Pancreas (tissue), 10 donors: Measurements from ENCODE around the gene ASB16. TPM values are rescaled to one million over a fixed set of nuclear protein-coding genes. Genes with fewer than 3 reads are reported as not detected.

Experiments
- ATAC-seq, 4 donors: fragments of 200-7000 bp; cut with Tn5 transposase; one replicate each; pipeline versions ENCODE4 v1.8.0 to v1.9.1; 2020; ENCODE audit warnings: mild to moderate bottlenecking in 4 of 4, moderate library complexity in 4 of 4
- DNase-seq, 6 donors: peaks; one replicate each; pipeline ENCODE4 v3.0.0-alpha.2; 2020
- FAIRE-seq: peaks from 2 replicates; lab custom pipeline; 2012; peaks lifted over from hg19 to GRCh38; lab: Jason Lieb, UNC
- H3K27ac ChIP-seq, 4 donors: fragments of 200-600 bp; sonication (generic); 1 replicate in 3 of 4; 2 replicates in 1 of 4; pipeline versions ENCODE4 v1.5.0 to v1.8.0; 2020
- H3K27me3 ChIP-seq, 4 donors: fragments of 200-600 bp; one replicate each; pipeline ENCODE4 v1.8.0; 2021
- H3K36me3 ChIP-seq, 3 donors: fragments of 200-600 bp; sonication (generic) in 1 of 3; one replicate each; pipeline versions ENCODE4 v1.5.0 to v1.8.0; 2020 to 2021
- H3K4me1 ChIP-seq, 3 donors: fragments of 200-600 bp; one replicate each; pipeline ENCODE4 v1.8.0; 2021
- H3K4me3 ChIP-seq, 4 donors: fragments of 200-600 bp; sonication (generic) in 2 of 4; one replicate each; pipeline versions ENCODE4 v1.5.0 to v1.8.0; 2020 to 2021
- H3K9me3 ChIP-seq, 4 donors: fragments of 200-600 bp; one replicate each; pipeline ENCODE4 v1.8.0; 2021
- WGBS, 2 donors: extraction: QIAGEN DNeasy Blood & Tissue Kit; methylation state at CpG; one replicate each; pipeline ENCODE4 v1.1.7; 2013; 5-methylcytosine and 5-hydroxymethylcytosine counted together
- intact Hi-C, 3 donors: fragments of 100-400 bp; cut with DNase I; formaldehyde crosslinking; loops; one replicate each; pipeline versions ENCODE4 v1.11.1 to v1.14.2; 2022
- polyA plus RNA-seq, 2 donors: library from polyadenylated mRNA; stranded (reverse); fragments of 200-250 nt; gene quantifications; one replicate each; pipeline ENCODE4 v1.2.3, GENCODE V29; 2013
- total RNA-seq, 6 donors: library from RNA; stranded (reverse); fragmentation: NEBNext Ultra II Directional in 4 of 6; extraction: Animal tissue kit (Norgen Biotek cat#: 25700) in 4 of 6; gene quantifications; one replicate each; pipeline versions ENCODE4 v1.2.1 to v1.2.4, GENCODE V29; 2021 to 2023
- TF ChIP-seq, protein P1 (sequence below), 4 donors: fragments of 200-600 bp; sonication (generic) in 3 of 4; IDR thresholded peaks; one replicate each; pipeline versions ENCODE4 v1.5.0 to v1.8.0; 2021; ENCODE audit warnings: antibody characterized with exemption in 4 of 4
- donor health status: healthy with polysubstance abuse.
- donor health status: DM: no; HTN: no; CAD: no; lungs with moderate emphysema.
- donor health status: DM: no; HTN: no; CAD: no.
- donor health status: control.
- donor health status: control.
- donor health status: Bipolar disorder and iron deficiency.
- donor health status: DM: yes; HTN: yes; CAD: no.
- donor health status: DM: no; HTN: no; CAD: no.
- donor health status: DM: no; HTN: no; CAD: no.
- donor health status: DM: yes; HTN: yes; CAD: no.

The ASB16 gene
- total and polyA plus RNA-seq, 8 donors: 1.1 to 3.9 (median 2.3) TPM

DNA sequence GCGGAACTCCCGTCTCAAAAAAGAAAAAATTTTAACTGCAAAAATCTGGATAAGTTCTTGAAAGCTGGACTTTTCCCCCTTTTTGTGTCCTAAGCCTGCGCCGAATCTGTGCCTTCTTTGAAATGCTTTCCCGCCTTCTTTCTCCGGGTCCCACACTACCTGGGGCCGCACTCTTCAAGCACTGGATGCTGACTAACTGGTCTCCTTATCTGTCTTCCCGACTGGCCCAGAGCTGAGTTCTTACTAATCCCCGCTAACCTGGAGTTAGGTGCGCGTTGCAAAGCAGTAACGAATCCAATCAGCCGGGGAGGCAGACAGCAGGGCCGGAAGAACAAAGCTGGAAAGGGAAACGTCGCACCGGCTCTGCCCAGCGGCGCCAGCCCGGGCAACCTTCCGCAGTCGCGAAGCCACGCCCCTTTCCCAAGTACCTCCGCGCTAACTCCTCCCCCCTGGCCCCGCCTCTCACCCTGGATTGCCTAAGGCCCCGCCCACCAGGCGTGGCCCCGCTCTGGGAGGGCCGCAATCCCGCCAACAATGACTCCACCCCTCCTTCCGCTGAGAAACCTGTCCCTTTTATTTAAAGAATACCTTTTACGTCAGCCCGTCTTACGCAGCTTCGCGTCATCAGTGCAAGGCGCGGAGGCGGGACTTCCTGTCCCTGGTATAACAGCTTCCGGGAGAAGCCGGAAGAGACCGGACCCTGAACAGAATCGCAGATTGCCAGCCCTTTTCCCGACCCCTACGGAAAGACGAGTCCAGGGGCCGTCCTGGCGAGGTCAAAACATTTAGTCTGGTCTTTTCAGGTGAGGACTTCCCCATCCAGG is 16.0 kb downstream of the ASB16 start, which contains the start of gene TMUB2:
TMUB2 (plus strand) TSS at position 666 of the 824 bp plus-strand sequence. CDS start 737 bp downstream, outside the sequence.
- TF ChIP-seq, protein P1, sequence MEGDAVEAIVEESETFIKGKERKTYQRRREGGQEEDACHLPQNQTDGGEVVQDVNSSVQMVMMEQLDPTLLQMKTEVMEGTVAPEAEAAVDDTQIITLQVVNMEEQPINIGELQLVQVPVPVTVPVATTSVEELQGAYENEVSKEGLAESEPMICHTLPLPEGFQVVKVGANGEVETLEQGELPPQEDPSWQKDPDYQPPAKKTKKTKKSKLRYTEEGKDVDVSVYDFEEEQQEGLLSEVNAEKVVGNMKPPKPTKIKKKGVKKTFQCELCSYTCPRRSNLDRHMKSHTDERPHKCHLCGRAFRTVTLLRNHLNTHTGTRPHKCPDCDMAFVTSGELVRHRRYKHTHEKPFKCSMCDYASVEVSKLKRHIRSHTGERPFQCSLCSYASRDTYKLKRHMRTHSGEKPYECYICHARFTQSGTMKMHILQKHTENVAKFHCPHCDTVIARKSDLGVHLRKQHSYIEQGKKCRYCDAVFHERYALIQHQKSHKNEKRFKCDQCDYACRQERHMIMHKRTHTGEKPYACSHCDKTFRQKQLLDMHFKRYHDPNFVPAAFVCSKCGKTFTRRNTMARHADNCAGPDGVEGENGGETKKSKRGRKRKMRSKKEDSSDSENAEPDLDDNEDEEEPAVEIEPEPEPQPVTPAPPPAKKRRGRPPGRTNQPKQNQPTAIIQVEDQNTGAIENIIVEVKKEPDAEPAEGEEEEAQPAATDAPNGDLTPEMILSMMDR (IDR thresholded peaks at IDR 0.05): no peak
- 0% methylated on average over 46 to 50 of the region's 50 CpGs for WGBS, 2 donors

DNA sequence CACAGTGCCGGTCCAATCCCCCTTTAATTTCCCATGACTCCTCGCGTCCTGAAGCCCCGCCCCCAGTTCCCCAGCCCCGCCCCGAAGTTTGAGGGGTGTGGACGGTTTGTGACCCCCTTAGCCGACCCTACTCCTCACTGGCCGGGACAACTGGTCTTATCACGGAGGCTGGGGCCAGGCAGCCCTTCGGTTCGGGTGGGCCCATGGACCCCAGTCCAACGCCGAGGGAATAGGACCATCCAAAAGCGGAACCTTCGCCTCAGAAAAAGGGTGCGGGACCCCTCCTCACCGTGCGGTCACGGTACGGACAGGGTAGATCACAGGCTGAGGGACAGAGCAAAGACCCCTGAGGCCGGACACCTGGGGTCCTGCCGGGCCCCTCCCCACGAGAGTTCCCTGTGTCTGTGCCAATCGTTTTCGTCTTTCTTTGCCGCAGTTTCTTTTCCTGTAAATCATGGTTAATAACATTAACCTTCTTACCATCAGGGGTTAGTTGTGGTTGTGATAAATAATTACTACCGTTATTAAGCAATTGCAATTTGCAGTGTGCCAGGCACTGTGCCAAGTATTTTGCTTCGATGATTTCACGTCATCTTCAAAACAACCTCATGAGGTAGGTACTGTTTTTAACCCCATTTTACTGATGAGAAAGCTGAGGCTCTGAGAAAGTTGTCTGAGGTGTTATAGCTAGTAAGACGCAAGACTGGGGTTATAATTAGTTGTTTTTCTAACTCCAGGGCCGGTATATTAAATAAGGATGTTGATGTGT is 16.8 kb downstream of the ASB16 start:
- Histone ChIP-seq H3K4me3 (peak overlapping the region; percentile 57 to 78 (median 66)), H3K27me3 (no peaks in the 10 kb centered on the region), H3K27ac (peak overlapping the region; percentile 92 to 99 (median 94)), H3K9me3 (no peaks in the 10 kb centered on the region), H3K4me1 (peaks cover 0 to 24% (median 7%) of the 10 kb centered on the region in 3 donors), H3K36me3 (no peaks in the 10 kb centered on the region)
- ATAC-seq (peak; percentile 51 to 73 (median 68)), FAIRE-seq (no peak), DNase-seq (peak in 2 of 6 donors; percentile 54 to 84)
- intact Hi-C loops: no loop called here
- TF ChIP-seq, protein P1 (IDR thresholded peaks at IDR 0.05): no peak
- WGBS, 2 donors: 2 to 3% methylated on average over 32 of the region's 32 CpGs

More for the DNA sequence above, 16.0 kb downstream of the ASB16 start, which contains the start of gene TMUB2:
- ATAC-seq (peak; percentile 90 to 98 (median 94)), FAIRE-seq (peak; percentile 98), DNase-seq (peak; percentile 99 to 100 (median 99))
- Histone ChIP-seq H3K4me3 (peak within 1 kb of the TSS; percentile 65 to 78 (median 70)), H3K4me1 (peaks cover 0 to 24% (median 7%) of the 10 kb centered on the region in 3 donors), H3K27me3 (no peaks in the 10 kb centered on the region), H3K36me3 (no peaks in the 10 kb centered on the region), H3K9me3 (no peaks in the 10 kb centered on the region), H3K27ac (peak within 1 kb of the TSS; percentile 92 to 99 (median 94))
- intact Hi-C loops: no loop called here

DNA sequence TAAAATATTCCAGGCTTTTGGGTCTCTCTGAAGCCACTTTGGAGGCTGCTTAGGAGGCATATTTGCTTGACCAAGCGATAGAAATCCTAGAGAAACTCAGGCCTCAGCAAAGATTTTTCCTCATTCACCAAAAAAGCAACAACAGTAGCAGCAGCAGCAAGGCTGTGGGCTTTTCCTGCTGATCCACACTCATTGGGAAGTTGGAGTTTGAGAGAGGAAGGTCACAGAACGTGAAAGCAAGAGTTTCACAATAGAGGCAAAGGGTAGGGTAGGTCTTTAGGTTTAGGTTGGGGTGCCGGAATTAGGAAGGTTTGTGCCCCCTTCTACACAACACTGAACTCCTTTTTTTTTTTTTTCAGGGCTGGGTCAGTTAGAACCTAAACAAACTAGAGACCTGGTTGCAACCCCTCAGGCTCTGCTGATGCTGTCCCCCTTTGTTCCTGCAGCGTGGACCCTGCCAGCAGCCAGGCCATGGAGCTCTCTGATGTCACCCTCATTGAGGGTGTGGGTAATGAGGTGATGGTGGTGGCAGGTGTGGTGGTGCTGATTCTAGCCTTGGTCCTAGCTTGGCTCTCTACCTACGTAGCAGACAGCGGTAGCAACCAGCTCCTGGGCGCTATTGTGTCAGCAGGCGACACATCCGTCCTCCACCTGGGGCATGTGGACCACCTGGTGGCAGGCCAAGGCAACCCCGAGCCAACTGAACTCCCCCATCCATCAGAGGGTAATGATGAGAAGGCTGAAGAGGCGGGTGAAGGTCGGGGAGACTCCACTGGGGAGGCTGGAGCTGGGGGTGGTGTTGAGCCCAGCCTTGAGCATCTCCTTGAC is 18.3 kb downstream of the ASB16 start:
- TF ChIP-seq, protein P1 (IDR thresholded peaks at IDR 0.05): no peak
- Histone ChIP-seq H3K36me3 (peaks cover under 1 to 6% (median 4%) of the 10 kb centered on the region in 3 donors), H3K27ac (no peak overlapping the region), H3K4me1 (peaks cover 0 to 24% (median 7%) of the 10 kb centered on the region in 3 donors), H3K27me3 (no peaks in the 10 kb centered on the region), H3K9me3 (no peaks in the 10 kb centered on the region), H3K4me3 (no peak overlapping the region)
- ATAC-seq (no peak), DNase-seq (peak in 1 of 6 donors; percentile 53), FAIRE-seq (no peak)
- 87 to 89% methylated on average over 12 of the region's 12 CpGs for WGBS, 2 donors
- intact Hi-C loops: no loop called here

DNA sequence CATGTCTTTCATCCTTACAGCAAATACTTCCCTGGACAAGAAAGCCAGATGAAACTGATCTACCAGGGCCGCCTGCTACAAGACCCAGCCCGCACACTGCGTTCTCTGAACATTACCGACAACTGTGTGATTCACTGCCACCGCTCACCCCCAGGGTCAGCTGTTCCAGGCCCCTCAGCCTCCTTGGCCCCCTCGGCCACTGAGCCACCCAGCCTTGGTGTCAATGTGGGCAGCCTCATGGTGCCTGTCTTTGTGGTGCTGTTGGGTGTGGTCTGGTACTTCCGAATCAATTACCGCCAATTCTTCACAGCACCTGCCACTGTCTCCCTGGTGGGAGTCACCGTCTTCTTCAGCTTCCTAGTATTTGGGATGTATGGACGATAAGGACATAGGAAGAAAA is 20.0 kb downstream of the ASB16 start:
- intact Hi-C loops: no loop called here
- Histone ChIP-seq H3K4me3 (no peak overlapping the region), H3K36me3 (peaks cover 6 to 20% (median 17%) of the 10 kb centered on the region in 3 donors), H3K4me1 (peaks cover 0 to 12% (median 0%) of the 10 kb centered on the region in 3 donors), H3K9me3 (no peaks in the 10 kb centered on the region), H3K27me3 (no peaks in the 10 kb centered on the region), H3K27ac (no peak overlapping the region)
- ATAC-seq (no peak), DNase-seq (peak in 1 of 6 donors; percentile 21), FAIRE-seq (no peak)
- 88 to 94% methylated on average over 10 of the region's 10 CpGs for WGBS, 2 donors
- TF ChIP-seq, protein P1 (IDR thresholded peaks at IDR 0.05): no peak
